GM13976 (cell line): ENCODE measurements around the gene KRTAP4-1.
"Not testable (repeated sequence)": the region's sequence is repeated elsewhere in the genome, so short reads cannot be mapped to it uniquely, and the experiment has no call there.

ENCODE experiments used
- DNase-seq: peaks from one replicate; pipeline ENCODE4 v3.0.0; 2012; ENCODE audit warnings: low spot score
- in situ Hi-C: fragments of 300-500 bp; cut with MboI; formaldehyde crosslinking; loops from one replicate; pipeline ENCODE4 v1.12.0; 2022; ENCODE audit warnings: low sequenced_read_pairs, mixed read lengths, inconsistent platforms; ENCODE audit not compliant: unreplicated experiment
- TF ChIP-seq, protein P1 (sequence below): IDR thresholded peaks from 2 replicates; pipeline ENCODE4 v1.5.1; 2012; ENCODE audit warnings: borderline replicate concordance, mild to moderate bottlenecking; ENCODE audit not compliant: insufficient read depth; ENCODE audit errors: extremely low read depth, missing control alignments, control extremely low read depth

The KRTAP4-1 gene

DNA sequence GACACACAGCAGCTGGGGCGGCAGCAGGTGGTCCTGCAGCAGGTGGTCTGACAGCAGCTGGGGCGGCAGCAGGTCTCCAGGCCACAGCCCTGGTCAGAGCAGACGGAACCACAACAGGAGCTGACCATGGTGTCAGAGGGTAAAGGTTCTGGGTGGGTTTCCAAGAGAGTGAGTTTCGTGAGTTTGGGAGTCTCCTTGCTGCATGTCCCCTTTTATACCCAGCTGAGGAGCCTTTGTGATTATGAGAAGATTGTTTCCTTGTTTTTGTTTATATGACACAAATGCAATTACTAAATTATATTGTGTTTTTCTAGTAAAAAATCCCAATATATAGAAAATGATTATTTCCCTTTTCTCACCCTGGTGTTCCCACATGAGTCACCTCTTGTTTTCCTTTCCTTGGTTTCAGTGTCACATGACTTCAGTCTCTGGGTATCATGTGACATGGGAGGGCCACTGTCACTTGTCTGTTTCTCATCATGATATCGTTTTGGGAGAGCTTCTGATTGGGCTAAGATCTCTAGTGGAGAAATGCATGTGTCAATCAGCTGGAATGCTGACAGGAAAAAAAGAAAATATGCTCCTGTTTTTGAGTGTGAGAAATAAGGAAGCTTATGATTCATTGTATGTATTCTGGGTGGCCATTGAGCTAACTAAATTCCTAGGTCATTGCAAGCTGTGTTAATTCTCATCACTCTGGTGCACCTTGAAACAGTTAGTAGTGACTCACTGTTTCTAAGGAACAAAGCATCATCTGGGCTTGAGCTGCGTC lies 44.2 kb downstream of the KRTAP4-1 start, which contains the start of gene KRTAP4-6:
TSS of gene KRTAP4-6 (minus strand) at position 185 of the 772 bp plus-strand sequence. CDS start at position 128, 57 bp downstream.
- TF ChIP-seq, protein P1, sequence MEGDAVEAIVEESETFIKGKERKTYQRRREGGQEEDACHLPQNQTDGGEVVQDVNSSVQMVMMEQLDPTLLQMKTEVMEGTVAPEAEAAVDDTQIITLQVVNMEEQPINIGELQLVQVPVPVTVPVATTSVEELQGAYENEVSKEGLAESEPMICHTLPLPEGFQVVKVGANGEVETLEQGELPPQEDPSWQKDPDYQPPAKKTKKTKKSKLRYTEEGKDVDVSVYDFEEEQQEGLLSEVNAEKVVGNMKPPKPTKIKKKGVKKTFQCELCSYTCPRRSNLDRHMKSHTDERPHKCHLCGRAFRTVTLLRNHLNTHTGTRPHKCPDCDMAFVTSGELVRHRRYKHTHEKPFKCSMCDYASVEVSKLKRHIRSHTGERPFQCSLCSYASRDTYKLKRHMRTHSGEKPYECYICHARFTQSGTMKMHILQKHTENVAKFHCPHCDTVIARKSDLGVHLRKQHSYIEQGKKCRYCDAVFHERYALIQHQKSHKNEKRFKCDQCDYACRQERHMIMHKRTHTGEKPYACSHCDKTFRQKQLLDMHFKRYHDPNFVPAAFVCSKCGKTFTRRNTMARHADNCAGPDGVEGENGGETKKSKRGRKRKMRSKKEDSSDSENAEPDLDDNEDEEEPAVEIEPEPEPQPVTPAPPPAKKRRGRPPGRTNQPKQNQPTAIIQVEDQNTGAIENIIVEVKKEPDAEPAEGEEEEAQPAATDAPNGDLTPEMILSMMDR, result no peak
- in situ Hi-C loops, result no loop called here
- no peak for DNase-seq

DNA sequence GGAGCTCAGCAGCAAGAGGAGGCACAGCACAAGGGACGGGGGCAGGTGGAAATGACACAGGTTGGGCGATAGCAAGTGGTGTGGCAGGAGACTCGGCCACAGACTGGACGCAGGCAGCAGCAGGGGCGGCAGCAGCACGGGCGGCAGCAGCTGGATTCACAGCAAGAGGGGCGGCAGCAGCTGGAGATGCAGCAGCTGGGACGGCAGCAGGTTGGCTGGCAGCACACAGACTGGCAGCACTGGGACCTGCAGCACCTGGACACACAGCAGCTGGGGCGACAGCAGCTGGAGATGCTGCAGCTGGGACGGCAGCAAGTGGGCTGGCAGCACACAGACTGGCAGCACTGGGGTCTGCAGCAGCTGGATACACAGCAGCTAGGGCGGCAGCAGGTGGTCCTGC lies 44.8 kb downstream of the KRTAP4-1 start:
- DNase-seq, in situ Hi-C loops: not testable (repeated sequence)
